PFSK-1 (cell line): Measurements from ENCODE around the gene SNX4.

ENCODE experiments used
- FOXP2 ChIP-seq: optimal IDR thresholded peaks from 2 replicates; pipeline ENCODE3; 2011; ENCODE audit warnings: borderline replicate concordance, control low read depth, inconsistent platforms; ENCODE audit not compliant: insufficient read depth; ENCODE audit errors: extremely low read length, extremely low read depth
- POLR2AphosphoS5 ChIP-seq: IDR thresholded peaks from 2 replicates; pipeline ENCODE4 v1.6.1; 2012; ENCODE audit warnings: low read depth, mild to moderate bottlenecking, control low read depth, low read length, moderate library complexity
- REST ChIP-seq, 2 experiments: IDR thresholded peaks; 2 replicates each; pipeline versions ENCODE4 v1.6.1 to v1.8.0; 2011 to 2012; ENCODE audit warnings: low read depth in 2 of 2, low read length in 2 of 2, control low read depth in 1 of 2, inconsistent platforms in 1 of 2, mild to moderate bottlenecking in 1 of 2, moderate library complexity in 1 of 2; ENCODE audit not compliant: insufficient read depth in 1 of 2
- SIN3A ChIP-seq: IDR thresholded peaks from 2 replicates; pipeline ENCODE4 v1.6.1; 2012; ENCODE audit warnings: mild to moderate bottlenecking, low read length, moderate library complexity, borderline replicate concordance; ENCODE audit not compliant: insufficient read depth
- TAF1 ChIP-seq: IDR thresholded peaks from 2 replicates; pipeline ENCODE4 v1.6.1; 2012; ENCODE audit warnings: low read length, control low read depth, borderline replicate concordance; ENCODE audit not compliant: insufficient read depth

The SNX4 gene

GRCh38 chr3:125431912-125432790 is 87.9 kb downstream of the SNX4 start:
- TF ChIP-seq POLR2AphosphoS5: no peak
- TF ChIP-seq SIN3A: no peak
- no peak for TF ChIP-seq FOXP2
- no peak for TF ChIP-seq TAF1
- TF ChIP-seq REST (IDR thresholded peaks at IDR 0.05; ENCODE audit: insufficient read depth in 1 of 2, low read depth in 2 of 2, low read length in 2 of 2): no peak

DNA sequence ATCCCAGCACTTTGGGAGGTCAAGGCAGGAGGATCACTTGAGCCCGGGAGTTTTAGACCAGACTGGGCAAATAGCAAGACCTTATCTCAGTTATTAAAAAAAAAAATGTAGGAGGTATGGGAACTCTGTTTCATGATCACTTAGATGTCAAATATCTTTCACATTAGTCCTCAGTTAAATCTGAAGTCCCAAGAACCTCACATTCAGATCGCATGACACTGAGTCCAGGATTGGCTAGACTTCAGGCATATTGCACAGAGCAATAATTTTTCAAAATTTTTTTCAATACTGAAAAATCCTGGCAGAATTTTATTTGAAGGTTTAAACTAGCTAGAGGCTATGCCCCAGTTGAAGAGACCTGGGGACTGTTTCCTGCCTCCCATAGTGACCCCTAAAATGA is 88.6 kb downstream of the SNX4 start:
- TF ChIP-seq FOXP2 (no peak), REST (IDR thresholded peaks at IDR 0.05; ENCODE audit: insufficient read depth in 1 of 2, low read depth in 2 of 2, low read length in 2 of 2) (no peak), SIN3A (no peak), POLR2AphosphoS5 (no peak), TAF1 (no peak)

DNA sequence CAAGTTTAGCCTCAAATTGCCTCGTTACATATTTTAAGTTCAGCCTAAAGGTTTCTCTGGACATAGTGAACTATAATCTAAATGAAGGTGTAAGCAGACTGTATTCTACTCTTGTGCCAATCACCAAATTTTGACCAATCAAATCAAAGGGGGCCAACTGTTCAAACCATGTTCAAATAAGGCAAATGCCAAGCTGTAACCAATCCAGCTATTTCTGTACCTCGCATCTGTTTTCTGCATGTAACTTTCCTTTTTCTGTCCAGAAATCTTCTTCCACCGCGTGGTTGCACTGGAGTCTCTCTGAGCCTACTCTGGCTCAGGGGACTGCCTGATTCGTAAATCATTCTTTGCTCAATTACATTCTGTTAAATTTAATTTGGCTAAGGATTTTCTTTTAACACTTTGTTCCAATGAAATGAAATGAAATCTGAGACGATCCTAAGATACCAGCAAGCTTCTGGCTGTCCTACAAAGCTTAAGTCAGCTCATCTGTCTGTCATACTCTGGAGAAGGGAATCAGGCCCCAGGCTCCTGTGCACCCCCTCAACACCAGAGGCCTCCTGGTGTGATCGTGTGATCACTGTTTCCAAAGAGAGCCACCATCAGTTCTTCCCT is 91.7 kb downstream of the SNX4 start:
- TF ChIP-seq REST (IDR thresholded peaks at IDR 0.05; ENCODE audit: insufficient read depth in 1 of 2, low read depth in 2 of 2, low read length in 2 of 2): no peak

GRCh38 chr3:125418306-125418705 is 101.7 kb downstream of the SNX4 start:
- TF ChIP-seq POLR2AphosphoS5 (no peak), FOXP2 (no peak), REST (IDR thresholded peaks at IDR 0.05; ENCODE audit: insufficient read depth in 1 of 2, low read depth in 2 of 2, low read length in 2 of 2) (no peak), SIN3A (no peak), TAF1 (no peak)
